ENCODE results near the gene GATA3. TPM values are rescaled to one million over a fixed set of nuclear protein-coding genes. Genes with fewer than 3 reads are reported as not detected.

GATA3 gene
- not detected for total RNA-seq

GRCh38 chr10:8054494-8055407 lies at the start of gene GATA3:
Gene GATA3 (plus strand): TSS chr10:8054688. CDS start chr10:8055656, 968 bp downstream.
- Histone ChIP-seq H3K9me3 (no peaks in the 10 kb centered on the region), H3K4me3 (peak within 1 kb of the TSS; percentile 62 to 66), H3K27me3 (peaks cover 48% of the 10 kb centered on the region), H3K4me1 (peaks cover 18 to 28% of the 10 kb centered on the region in 2 donors), H3K27ac (no peak within 1 kb of the TSS), H3K36me3 (no peaks in the 10 kb centered on the region)
- DNase-seq (ENCODE audit: low spot score in 2 of 2), result no peak
- no peak for TF ChIP-seq CTCF (IDR thresholded peaks at IDR 0.05)
- intact Hi-C loops (cut with DNase I), result no loop called here

- Histone ChIP-seq H3K36me3 (peaks cover 14 to 31% of the 10 kb centered on the region in 2 donors), H3K27ac (no peak overlapping the region), H3K4me3 (no peak overlapping the region), H3K9me3 (peaks cover 0 to 14% of the 10 kb centered on the region in 2 donors), H3K4me1 (no peaks in the 10 kb centered on the region), H3K27me3 (no peaks in the 10 kb centered on the region)
- TF ChIP-seq CTCF (IDR thresholded peaks at IDR 0.05), result no peak
- intact Hi-C loops (cut with DNase I), result no loop called here
- no peak for DNase-seq (ENCODE audit: low spot score in 2 of 2)
These were observed 48.1 kb upstream of the GATA3 start for GRCh38 chr10:8006274-8006999.

GRCh38 chr10:8009031-8009430 lies 45.5 kb upstream of the GATA3 start:
- H3K27me3 ChIP-seq, result no peaks in the 10 kb centered on the region
- DNase-seq (ENCODE audit: low spot score in 2 of 2), result no peak
- intact Hi-C loops (cut with DNase I), result no loop called here
- peaks cover 0 to 9% of the 10 kb centered on the region in 2 donors for H3K9me3 ChIP-seq
- no peak overlapping the region for H3K27ac ChIP-seq
- H3K4me3 ChIP-seq, result no peak overlapping the region
- peaks cover 17 to 35% of the 10 kb centered on the region in 2 donors for H3K36me3 ChIP-seq
- no peak for TF ChIP-seq CTCF (IDR thresholded peaks at IDR 0.05)
- no peaks in the 10 kb centered on the region for H3K4me1 ChIP-seq

GRCh38 chr10:8013006-8013405 lies 41.5 kb upstream of the GATA3 start:
- H3K4me1 ChIP-seq, result no peaks in the 10 kb centered on the region
- no peak overlapping the region for H3K4me3 ChIP-seq
- no peak for DNase-seq (ENCODE audit: low spot score in 2 of 2)
- no peaks in the 10 kb centered on the region for H3K27me3 ChIP-seq
- H3K9me3 ChIP-seq, result no peaks in the 10 kb centered on the region
- no peak overlapping the region for H3K27ac ChIP-seq
- intact Hi-C loops (cut with DNase I), result no loop called here
- no peak for TF ChIP-seq CTCF (IDR thresholded peaks at IDR 0.05)
- peaks cover 23 to 46% of the 10 kb centered on the region in 2 donors for H3K36me3 ChIP-seq

GRCh38 chr10:8013619-8014018 lies 40.9 kb upstream of the GATA3 start:
- TF ChIP-seq CTCF (IDR thresholded peaks at IDR 0.05), result no peak
- H3K36me3 ChIP-seq, result peaks cover 23 to 43% of the 10 kb centered on the region in 2 donors
- H3K27me3 ChIP-seq, result no peaks in the 10 kb centered on the region
- H3K27ac ChIP-seq, result no peak overlapping the region
- DNase-seq (ENCODE audit: low spot score in 2 of 2), result no peak
- no peaks in the 10 kb centered on the region for H3K9me3 ChIP-seq
- H3K4me1 ChIP-seq, result no peaks in the 10 kb centered on the region
- H3K4me3 ChIP-seq, result no peak overlapping the region
- intact Hi-C loops (cut with DNase I), result no loop called here

Data from ascending aorta (tissue), 2 donors.